K562 (cell line): Measurements from ENCODE around the gene PRKG1. TPM values are rescaled to one million over a fixed set of nuclear protein-coding genes. Genes with fewer than 3 reads are reported as not detected.

Experiments
- ATAC-seq: fragments of 200-7000 bp; cut with Tn5 transposase; 3 replicates; pipeline ENCODE4 v1.9.1; 2020; ENCODE audit warnings: moderate library complexity
- BruUV-seq: library from RNA; stranded (reverse); fragments of 400-500 nt; replicated peaks from 2 replicates; lab custom pipeline; 2021; lab: Mats Ljungman, UMichigan
- CTCF ChIA-PET: fragments of 300-600 bp; formaldehyde crosslinking; extraction: SDS; loops from one replicate; lab custom pipeline; 2021; ENCODE audit warnings: low intra/inter-chr PET ratio; lab: Yijun Ruan, JAX
- POLR2A ChIA-PET: fragments of 300-600, 350-650 bp; sonication (Branson Sonifier 250); formaldehyde crosslinking; extraction: SDS; loops from one replicate; lab custom pipeline; 2021; ENCODE audit warnings: antibody characterized with exemption, inconsistent platforms; lab: Yijun Ruan, JAX
- DNase-seq, 4 experiments: peaks; one replicate each; pipeline versions ENCODE4 v3.0.0 to v3.0.0-alpha.2; 2011 to 2018; ENCODE audit warnings: low spot score in 3 of 4, mixed read lengths in 3 of 4; ENCODE audit errors: extremely low read depth in 1 of 4
- FAIRE-seq: peaks from 2 replicates; lab custom pipeline; 2011; peaks lifted over from hg19 to GRCh38; lab: Jason Lieb, UNC
- H2AFZ ChIP-seq: 2 replicates; pipeline ENCODE4 v1.6.0; 2011; ENCODE audit warnings: low read depth, low read length, control low read depth, inconsistent platforms
- H3K27ac ChIP-seq: fragments of 200-600 bp; 3 replicates; pipeline ENCODE4 v1.8.0; 2011; ENCODE audit warnings: low read depth, mild to moderate bottlenecking, control low read depth, inconsistent platforms, low read length, moderate library complexity, mixed read lengths; ENCODE audit errors: extremely low read depth
- H3K27me3 ChIP-seq, 2 experiments: fragments of 300-600 bp in 1 of 2; 2 replicates in 1 of 2; 3 replicates in 1 of 2; pipeline versions ENCODE4 v1.6.0 to v1.8.0; 2011; ENCODE audit warnings: inconsistent platforms in 2 of 2, low read length in 2 of 2, mild to moderate bottlenecking in 1 of 2, mixed read lengths in 1 of 2, moderate library complexity in 1 of 2; ENCODE audit not compliant: control insufficient read depth in 2 of 2, insufficient read depth in 2 of 2
- H3K36me3 ChIP-seq: fragments of 300-600 bp; 3 replicates; pipeline ENCODE4 v1.8.0; 2011; ENCODE audit warnings: mild to moderate bottlenecking, low read length, inconsistent platforms; ENCODE audit not compliant: control insufficient read depth, insufficient read depth
- H3K4me1 ChIP-seq, 2 experiments: fragments of 200-600 bp in 1 of 2; replicated peaks in 1 of 2; 2 replicates in 1 of 2; 3 replicates in 1 of 2; pipeline versions ENCODE4 v1.5.1 to v1.8.0; 2011; ENCODE audit warnings: inconsistent platforms in 2 of 2, low read length in 2 of 2, mild to moderate bottlenecking in 1 of 2, mixed read lengths in 1 of 2, moderate library complexity in 1 of 2; ENCODE audit not compliant: control insufficient read depth in 2 of 2, insufficient read depth in 2 of 2
- H3K4me2 ChIP-seq: 2 replicates; pipeline ENCODE4 v1.6.1; 2011; ENCODE audit warnings: low read length, control low read depth, inconsistent platforms, mixed read lengths; ENCODE audit not compliant: insufficient read depth
- H3K4me3 ChIP-seq: fragments of 200-600 bp; sonication (generic), shearing (Covaris generic); 2 replicates; pipeline ENCODE4 v1.5.1; 2016; ENCODE audit warnings: control low read depth, inconsistent platforms
- H3K79me2 ChIP-seq: fragments of 200-600 bp; 3 replicates; pipeline ENCODE4 v1.8.0; 2011; ENCODE audit warnings: low read length, inconsistent platforms; ENCODE audit not compliant: control insufficient read depth, insufficient read depth
- H3K9ac ChIP-seq, 2 experiments: 2 replicates each; pipeline versions ENCODE4 v1.6.0 to v1.6.1; 2011; ENCODE audit warnings: low read depth in 2 of 2, low read length in 2 of 2, control low read depth in 1 of 2, inconsistent platforms in 1 of 2, mild to moderate bottlenecking in 1 of 2, mixed read lengths in 1 of 2; ENCODE audit not compliant: insufficient read depth in 1 of 2
- H3K9me1 ChIP-seq: one replicate; pipeline ENCODE4 v1.6.0; 2011; ENCODE audit warnings: inconsistent platforms, mild to moderate bottlenecking, low read length, moderate library complexity; ENCODE audit not compliant: control insufficient read depth, insufficient read depth
- H3K9me3 ChIP-seq: replicated peaks from 2 replicates; pipeline ENCODE4 v1.5.1; 2011; ENCODE audit warnings: low read depth, low read length, inconsistent platforms; ENCODE audit not compliant: control insufficient read depth, insufficient read depth
- H4K20me1 ChIP-seq: replicated peaks from 2 replicates; pipeline ENCODE4 v1.6.1; 2011; ENCODE audit warnings: low read length, inconsistent platforms, mixed read lengths; ENCODE audit not compliant: control insufficient read depth, insufficient read depth
- ARHGAP35 ChIP-seq: fragments of 450-650 bp; IDR thresholded peaks from 2 replicates; pipeline ENCODE4 v1.6.1; 2018; ENCODE audit not compliant: partially characterized antibody
- EP400 ChIP-seq: fragments of 450-650 bp; IDR thresholded peaks from 2 replicates; pipeline ENCODE4 v1.6.1; 2017; ENCODE audit warnings: antibody characterized with exemption, mild to moderate bottlenecking, moderate library complexity
- EZH2 ChIP-seq: IDR thresholded peaks from 2 replicates; pipeline ENCODE4 v1.6.1; 2012; ENCODE audit warnings: low read depth, mild to moderate bottlenecking, inconsistent platforms, low read length, borderline replicate concordance
- FOXA1 ChIP-seq: fragments of 450-650 bp; IDR thresholded peaks from 2 replicates; pipeline ENCODE4 v1.6.1; 2016; ENCODE audit warnings: mild to moderate bottlenecking, borderline replicate concordance
- KDM2B ChIP-seq: fragments of 250-450 bp; sonication (Bioruptor Pico); IDR thresholded peaks from 2 replicates; pipeline ENCODE4 v1.8.0; 2021; ENCODE audit warnings: mild to moderate bottlenecking, moderate library complexity
- MCM5 ChIP-seq: fragments of 450-650 bp; IDR thresholded peaks from 2 replicates; pipeline ENCODE4 v1.6.1; 2016; ENCODE audit warnings: low read depth
- MTA3 ChIP-seq: fragments of 450-650 bp; formaldehyde crosslinking; IDR thresholded peaks from 2 replicates; pipeline ENCODE4 v1.6.1; 2017; ENCODE audit warnings: mild to moderate bottlenecking, borderline replicate concordance
- MYC ChIP-seq, 2 experiments: fragments of 250-450 bp in 1 of 2; sonication (Bioruptor Pico) in 1 of 2; IDR thresholded peaks; 2 replicates each; pipeline versions ENCODE4 v1.5.1 to v1.6.1; 2012 to 2021; ENCODE audit warnings: low read depth in 2 of 2, borderline replicate concordance in 1 of 2, improper control_type of control experiment in 1 of 2, low read length in 1 of 2, mild to moderate bottlenecking in 1 of 2, moderate library complexity in 1 of 2
- NUFIP1 ChIP-seq: fragments of 450-650 bp; IDR thresholded peaks from 2 replicates; pipeline ENCODE4 v1.6.1; 2018; ENCODE audit not compliant: partially characterized antibody
- PHTF2 ChIP-seq: fragments of 250-450 bp; sonication (Bioruptor Pico); IDR thresholded peaks from 2 replicates; pipeline ENCODE4 v1.5.0; 2021; ENCODE audit warnings: mild to moderate bottlenecking
- TSC22D4 ChIP-seq: fragments of 450-650 bp; IDR thresholded peaks from 2 replicates; pipeline ENCODE4 v1.6.1; 2016; ENCODE audit warnings: missing genetic modification characterization, missing biosample characterization, control low read depth
- ZBTB7A ChIP-seq: IDR thresholded peaks from 2 replicates; pipeline ENCODE4 v1.6.1; 2011; ENCODE audit warnings: low read depth, mild to moderate bottlenecking, low read length, moderate library complexity, borderline replicate concordance; ENCODE audit not compliant: control insufficient read depth
- ZNF212 ChIP-seq: fragments of 450-650 bp; formaldehyde crosslinking; IDR thresholded peaks from 2 replicates; pipeline ENCODE4 v1.4.0; 2020; ENCODE audit warnings: mild to moderate bottlenecking
- ZNF239 ChIP-seq: fragments of 250-450 bp; sonication (Bioruptor Pico); IDR thresholded peaks from 2 replicates; pipeline ENCODE4 v1.4.0; 2020; ENCODE audit warnings: mild to moderate bottlenecking
- ZNF551 ChIP-seq: fragments of 250-450 bp; sonication (Bioruptor Pico); IDR thresholded peaks from 2 replicates; pipeline ENCODE4 v1.5.0; 2021; ENCODE audit warnings: mild to moderate bottlenecking, moderate library complexity
- WGBS: fragments of 100-300 bp; shearing (Covaris generic); methylation state at CpG from one replicate; pipeline ENCODE4 v1.1.6; 2016; ENCODE audit warnings: low coverage, mixed read lengths; ENCODE audit not compliant: insufficient coverage; ENCODE audit errors: missing lambda C conversion rate; 5-methylcytosine and 5-hydroxymethylcytosine counted together
- in situ Hi-C: fragments of 300-500 bp; cut with MboI; formaldehyde crosslinking; loops from 4 replicates; pipeline ENCODE4 v1.15.0; 2018; ENCODE audit warnings: inconsistent platforms, mixed read lengths
- intact Hi-C: fragments of 100-400 bp; cut with micrococcal nuclease; formaldehyde crosslinking; loops from 2 replicates; pipeline ENCODE4 v1.14.2; 2022
- polyA plus RNA-seq, 8 experiments: library from polyadenylated mRNA; depleted of rRNA in 4 of 8; stranded (reverse) in 5 of 8; unstranded in 3 of 8; fragments of >200 nt; fragmentation: Nextera tagmentation in 2 of 8; fragmentation: Illumina TruSeq in 1 of 8; extraction: Ambion mirVana in 2 of 8; extraction: Trizol in 1 of 8; gene quantifications; 2 replicates each; pipeline versions ENCODE4 v1.2.1 to v1.2.3, GENCODE V29; 2011 to 2014; ENCODE audit warnings: inconsistent platforms in 1 of 8, missing spikeins in 1 of 8
- total RNA-seq, 7 experiments: library from RNA; depleted of rRNA in 6 of 7; stranded (reverse); fragments of >200 nt in 6 of 7; fragmentation: Illumina TruSeq in 2 of 7; extraction: Trizol in 2 of 7; gene quantifications; 2 replicates each; pipeline versions ENCODE4 v1.2.1 to v1.2.3, GENCODE V29; 2011 to 2021; ENCODE audit warnings: low replicate concordance in 1 of 7
- TF ChIP-seq, protein P1 (sequence below): fragments of 250-450 bp; sonication (Bioruptor Pico); IDR thresholded peaks from 2 replicates; pipeline ENCODE4 v1.4.0; 2020; ENCODE audit warnings: mild to moderate bottlenecking, moderate library complexity

Gene PRKG1
- total and polyA plus RNA-seq, 9 of the 15 experiments (the other 6 are each of a cell fraction or from before 2014, with no cell fraction given): 0.22 TPM; not detected in 8

DNA sequence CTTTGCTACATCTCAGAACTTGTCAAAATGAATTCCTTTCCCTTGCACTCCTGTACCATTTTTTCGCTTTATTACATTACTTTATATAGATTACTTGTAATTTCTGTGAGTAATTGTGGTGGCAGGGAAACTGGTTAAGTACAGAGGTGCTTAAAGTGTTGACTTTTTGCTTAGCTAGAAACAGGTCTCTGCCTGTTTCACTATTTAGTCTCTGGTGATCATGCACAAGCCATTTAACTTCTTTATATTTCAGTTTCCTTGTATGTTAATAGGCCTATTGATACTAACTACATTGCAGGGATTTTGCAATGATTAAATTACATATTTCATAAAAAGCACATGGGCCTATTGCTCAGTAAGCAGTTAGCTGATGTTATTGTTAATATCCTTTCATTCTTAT lies 233.8 kb downstream of the PRKG1 start:
- no peak overlapping the region for H2AFZ ChIP-seq
- H3K4me2 ChIP-seq: no peak overlapping the region
- CTCF ChIA-PET: no interaction called here
- no peak for DNase-seq
- no peak overlapping the region for H3K9ac ChIP-seq
- no peaks in the 10 kb centered on the region for H3K27me3 ChIP-seq
- H4K20me1 ChIP-seq: no peaks in the 10 kb centered on the region
- in situ Hi-C loops: no loop called here
- no peak for ATAC-seq
- no peak overlapping the region for H3K4me3 ChIP-seq
- no peaks in the 10 kb centered on the region for H3K36me3 ChIP-seq
- WGBS: 0% methylated on average over 1 of the region's 1 CpG
- BruUV-seq: no TSS peak
- H3K9me3 ChIP-seq: no peaks in the 10 kb centered on the region; the same call in 1 of the 2 replicates
- H3K4me1 ChIP-seq: no peaks in the 10 kb centered on the region
- H3K9me1 ChIP-seq: no peaks in the 10 kb centered on the region
- no peak for FAIRE-seq
- TF ChIP-seq ZNF551 (CRISPR knock-in tag): no peak
- no peak for TF ChIP-seq MTA3
- no peak for TF ChIP-seq EZH2
- TF ChIP-seq KDM2B (CRISPR knock-in tag): no peak
- no peak for TF ChIP-seq NUFIP1
- no peak for TF ChIP-seq EP400
- no peak for TF ChIP-seq FOXA1
- TF ChIP-seq PHTF2 (CRISPR knock-in tag): no peak
- H3K79me2 ChIP-seq: no peaks in the 10 kb centered on the region
- intact Hi-C loops: no loop called here
- POLR2A ChIA-PET: no interaction called here
- no peak overlapping the region for H3K27ac ChIP-seq

DNA sequence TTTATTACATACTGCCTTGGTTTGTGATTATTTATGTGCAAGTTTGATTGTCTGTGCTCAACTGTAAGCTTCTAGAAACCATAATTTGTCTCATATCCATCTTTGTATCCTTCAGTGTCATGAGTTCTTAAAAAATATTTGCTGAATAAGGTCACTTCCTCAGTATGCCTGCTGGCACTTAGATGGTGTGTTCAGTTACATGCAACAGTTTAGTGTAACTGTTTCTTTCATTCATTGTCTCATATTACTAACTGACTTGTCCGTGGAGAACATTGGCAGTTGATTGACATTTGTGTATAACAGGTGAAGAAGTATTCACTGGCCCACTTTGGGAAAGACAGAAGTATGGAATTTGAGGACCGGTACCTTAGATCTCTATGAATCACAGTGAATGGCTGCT lies 236.9 kb downstream of the PRKG1 start:
- Histone ChIP-seq H3K36me3 (no peaks in the 10 kb centered on the region), H3K4me1 (no peaks in the 10 kb centered on the region), H3K9ac (no peak overlapping the region), H3K27me3 (no peaks in the 10 kb centered on the region), H3K9me1 (no peaks in the 10 kb centered on the region), H3K27ac (no peak overlapping the region), H3K4me2 (no peak overlapping the region), H3K79me2 (no peaks in the 10 kb centered on the region), H2AFZ (no peak overlapping the region), H3K9me3 (no peaks in the 10 kb centered on the region), H4K20me1 (no peaks in the 10 kb centered on the region), H3K4me3 (no peak overlapping the region)
- ATAC-seq (no peak), FAIRE-seq (no peak), DNase-seq (no peak)
- in situ Hi-C loops: no loop called here
- WGBS: 11% methylated on average over 2 of the region's 2 CpGs
- POLR2A ChIA-PET: no interaction called here
- intact Hi-C loops: no loop called here
- CTCF ChIA-PET: no interaction called here
- no peak for TF ChIP-seq TSC22D4 (tag)
- TF ChIP-seq MYC (IDR thresholded peaks at IDR 0.05; ENCODE audit: low read depth, low read length): no peak
- TF ChIP-seq MYC (CRISPR knock-in tag; IDR thresholded peaks at IDR 0.05; ENCODE audit: borderline replicate concordance, low read depth): no peak
- TF ChIP-seq ZNF239 (CRISPR knock-in tag): no peak
- TF ChIP-seq MCM5: no peak
- no peak for TF ChIP-seq ARHGAP35
- TF ChIP-seq ZBTB7A: no peak
- TF ChIP-seq ZNF212 (CRISPR knock-in tag): no peak
- TF ChIP-seq, protein P1, sequence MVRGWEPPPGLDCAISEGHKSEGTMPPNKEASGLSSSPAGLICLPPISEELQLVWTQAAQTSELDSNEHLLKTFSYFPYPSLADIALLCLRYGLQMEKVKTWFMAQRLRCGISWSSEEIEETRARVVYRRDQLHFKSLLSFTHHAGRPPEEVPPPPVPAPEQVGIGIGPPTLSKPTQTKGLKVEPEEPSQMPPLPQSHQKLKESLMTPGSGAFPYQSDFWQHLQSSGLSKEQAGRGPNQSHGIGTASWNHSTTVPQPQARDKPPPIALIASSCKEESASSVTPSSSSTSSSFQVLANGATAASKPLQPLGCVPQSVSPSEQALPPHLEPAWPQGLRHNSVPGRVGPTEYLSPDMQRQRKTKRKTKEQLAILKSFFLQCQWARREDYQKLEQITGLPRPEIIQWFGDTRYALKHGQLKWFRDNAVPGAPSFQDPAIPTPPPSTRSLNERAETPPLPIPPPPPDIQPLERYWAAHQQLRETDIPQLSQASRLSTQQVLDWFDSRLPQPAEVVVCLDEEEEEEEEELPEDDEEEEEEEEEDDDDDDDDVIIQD: no peak
- no TSS peak for BruUV-seq
